GM18508 (cell line): ENCODE results near the gene PRLR.

Experiments used
- ATAC-seq: cut with Tn5 transposase; IDR thresholded peaks from one replicate; pipeline ENCODE4 v1.9.1; 2021; ENCODE audit warnings: moderate number of reproducible peaks; ENCODE audit not compliant: insufficient read depth, unreplicated experiment

Gene PRLR

DNA sequence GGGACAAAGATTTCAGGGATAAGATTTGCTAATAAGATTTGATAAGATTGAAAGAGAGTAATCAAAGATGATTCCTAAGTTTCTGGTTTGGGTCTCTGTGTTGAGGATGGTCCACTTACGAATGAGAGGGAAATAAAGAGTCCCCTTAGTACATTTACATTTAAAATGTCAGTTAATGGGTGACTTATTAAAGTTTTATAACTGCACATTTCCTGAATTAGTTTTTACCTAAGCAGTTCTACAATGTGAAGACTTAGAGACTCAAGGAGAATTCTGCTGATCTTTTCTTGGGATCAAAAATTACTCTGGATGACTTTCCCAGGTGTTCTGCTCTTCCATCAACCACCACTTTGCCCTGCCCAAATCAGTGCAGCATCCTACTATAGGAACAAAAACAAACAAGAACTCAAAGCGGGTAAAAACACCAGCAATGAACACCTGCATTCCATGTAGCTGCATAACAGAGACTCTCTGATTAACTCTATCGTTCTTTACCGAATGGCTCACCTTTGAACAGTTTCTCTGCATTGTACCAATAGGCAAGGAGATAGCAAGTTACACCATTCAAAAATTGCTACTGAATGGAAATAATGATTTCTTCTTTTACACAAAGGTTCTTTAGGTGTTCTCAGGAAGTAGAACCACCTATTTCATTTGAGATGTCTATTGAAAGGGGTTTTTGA, 65.3 kb downstream of the PRLR start:
- no peak for ATAC-seq

DNA sequence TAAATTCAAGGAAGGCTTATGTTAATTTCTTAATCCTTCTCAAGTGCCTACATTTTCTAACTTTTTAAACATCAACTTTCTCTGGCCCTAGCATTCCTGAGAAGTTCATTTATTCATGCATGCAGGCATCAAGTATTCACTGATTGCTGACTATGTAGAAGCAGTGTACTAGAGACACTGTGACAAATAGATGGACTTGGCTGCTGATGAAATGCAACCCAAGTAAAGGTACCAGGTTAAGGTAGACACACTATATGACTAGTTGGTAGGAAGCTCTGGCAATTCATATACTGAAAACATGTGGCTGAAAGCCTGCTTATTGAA, 66.6 kb downstream of the PRLR start:
- no peak for ATAC-seq

DNA sequence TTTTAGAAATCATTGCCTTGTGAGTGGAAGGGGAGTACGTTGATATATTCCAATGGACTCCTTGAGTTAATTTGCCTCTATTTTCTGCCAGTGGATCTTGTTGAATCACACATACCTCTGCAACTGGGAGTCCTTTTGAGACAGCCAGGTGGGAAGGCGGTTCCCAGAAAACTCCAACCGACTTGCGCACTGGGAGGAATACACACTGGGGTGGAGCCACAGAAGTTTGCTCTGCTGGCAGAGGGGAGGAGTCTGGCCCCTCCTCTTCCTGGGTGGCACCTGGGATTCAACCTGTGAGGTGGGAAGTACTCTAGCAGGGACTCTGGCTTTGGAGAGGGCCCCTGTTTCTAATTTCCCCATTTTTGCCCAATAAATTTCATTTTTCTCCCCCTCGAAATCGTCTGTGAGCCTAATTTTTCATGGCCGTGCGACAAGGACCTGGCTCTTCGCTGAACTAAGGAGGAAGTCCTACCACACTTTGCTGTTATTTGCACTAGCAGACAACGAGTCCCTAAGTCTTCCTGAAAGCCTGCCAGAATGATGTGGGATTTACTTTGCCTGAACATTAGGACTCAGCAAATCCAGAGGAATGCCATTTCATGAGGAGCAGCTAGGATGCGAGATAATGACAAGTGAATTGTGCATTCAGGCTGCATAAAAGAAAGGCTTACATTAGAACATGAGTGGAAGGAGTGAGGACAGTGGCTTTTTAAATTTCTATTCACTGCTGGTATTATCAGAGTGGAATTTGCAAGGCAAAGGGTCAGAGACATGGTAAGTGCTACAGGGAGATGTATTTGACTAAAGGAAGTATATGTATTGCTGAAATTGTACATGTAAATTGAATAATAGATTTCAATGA, 67.2 kb downstream of the PRLR start:
- ATAC-seq, result no peak

DNA sequence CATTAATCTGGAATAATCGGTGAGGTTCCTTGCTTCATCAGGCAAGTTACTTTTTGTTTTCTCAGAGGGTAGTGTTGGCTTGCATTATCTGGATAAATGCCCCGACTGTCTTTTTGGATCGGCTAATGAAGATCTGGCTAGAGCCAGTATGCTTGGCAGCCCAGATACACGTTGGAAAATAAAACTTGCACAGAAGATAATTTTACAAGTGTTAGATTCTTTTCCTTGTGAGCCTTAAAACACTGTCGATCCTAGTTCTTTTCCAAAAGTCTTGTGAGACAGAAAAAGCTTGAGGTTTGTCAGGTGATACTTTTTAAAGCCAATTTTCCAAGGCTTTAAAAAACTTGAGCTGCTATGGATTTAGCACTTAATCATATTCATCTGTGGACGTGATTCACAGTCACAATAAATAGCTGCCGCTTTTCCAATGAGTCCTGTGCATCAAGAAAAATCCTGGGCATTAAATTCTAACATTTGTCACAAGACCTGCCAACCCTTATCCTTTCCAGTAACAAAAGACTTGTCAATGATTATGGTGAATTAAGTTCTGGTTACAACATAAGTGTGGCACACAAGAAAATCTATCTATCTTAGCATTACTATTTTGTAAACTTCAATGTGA, 68.5 kb downstream of the PRLR start:
- ATAC-seq, result no peak

DNA sequence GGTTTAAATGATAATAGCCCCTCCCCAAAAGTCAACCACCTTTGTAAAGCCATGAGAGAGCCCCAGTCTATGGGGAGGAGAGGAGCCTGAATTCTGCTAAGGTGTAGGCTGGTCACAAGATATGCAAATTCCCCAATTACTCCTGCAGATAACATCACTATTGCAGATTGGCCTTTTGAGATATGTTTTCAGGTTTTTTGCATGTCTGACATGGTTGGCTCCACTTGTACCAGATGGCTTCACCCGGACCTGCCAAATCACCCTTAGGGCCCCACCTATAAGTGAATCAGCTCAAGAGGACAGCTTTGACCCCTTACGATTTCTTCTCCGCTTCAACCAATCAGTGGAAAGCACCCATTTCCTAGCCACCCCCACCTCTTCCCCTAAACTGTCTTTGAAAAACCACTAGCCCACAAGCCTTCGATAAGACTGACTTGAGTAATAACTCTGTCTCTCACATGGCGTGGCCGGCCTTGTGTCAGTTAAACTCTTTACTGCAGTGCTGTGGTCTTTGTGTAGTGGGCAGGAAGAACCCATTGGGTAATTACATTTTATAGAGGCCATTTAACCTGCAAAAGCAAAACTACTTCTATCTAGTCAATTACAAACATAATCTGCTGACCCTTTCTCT, 69.7 kb downstream of the PRLR start:
- ATAC-seq, result no peak

DNA sequence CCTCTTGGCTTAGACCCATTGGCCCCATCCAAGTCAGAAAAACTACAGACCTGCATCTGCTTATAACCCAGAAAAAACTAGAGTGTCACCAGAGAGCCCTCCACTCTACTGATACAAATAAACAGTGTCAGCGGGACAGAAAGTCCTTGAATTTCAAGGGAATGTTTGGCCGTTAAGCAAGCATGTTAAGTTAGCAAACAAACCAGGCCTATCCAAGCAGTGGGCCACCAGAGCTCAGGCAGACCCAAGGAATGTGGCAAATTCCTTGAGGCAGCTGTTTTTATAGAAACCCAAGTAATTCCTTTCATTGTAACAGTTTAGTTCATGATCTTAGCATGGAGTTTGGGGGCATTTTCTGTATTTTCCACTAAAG, 70.9 kb downstream of the PRLR start:
- no peak for ATAC-seq

DNA sequence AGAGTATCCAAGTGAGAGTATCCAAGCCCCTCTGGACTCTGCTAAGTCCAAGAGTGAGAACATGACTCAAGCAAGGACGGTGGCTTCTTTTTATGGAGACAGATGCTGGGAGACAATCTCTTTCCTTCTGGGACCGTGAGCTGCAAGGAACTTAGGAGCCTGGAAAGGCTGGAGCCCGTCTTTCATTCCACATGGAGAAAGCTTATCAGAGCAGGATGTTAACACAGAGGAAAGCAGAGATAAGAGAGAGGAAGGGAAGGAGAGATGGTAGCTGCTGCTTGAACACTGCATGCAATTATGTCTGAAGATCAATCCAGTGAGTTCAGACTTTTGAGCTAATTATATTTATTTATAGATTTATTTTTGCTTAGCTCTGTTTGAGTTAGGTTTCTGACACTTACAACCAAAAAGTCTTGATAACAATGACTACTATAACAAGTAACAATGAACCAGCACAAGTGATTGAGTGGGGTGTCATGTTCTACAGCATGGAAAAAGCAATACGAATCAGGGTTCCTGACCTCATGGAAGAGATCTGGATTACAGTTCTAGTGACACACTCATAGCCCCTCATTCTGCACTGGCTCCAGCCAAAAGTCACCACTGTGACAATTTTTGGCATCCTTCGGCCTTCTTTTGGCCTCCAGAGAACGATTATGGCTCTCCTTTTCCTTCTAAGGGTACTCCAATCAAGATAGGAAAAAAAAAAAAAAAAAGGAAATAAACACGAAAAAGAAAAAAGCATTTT, 71.5 kb downstream of the PRLR start:
- no peak for ATAC-seq

DNA sequence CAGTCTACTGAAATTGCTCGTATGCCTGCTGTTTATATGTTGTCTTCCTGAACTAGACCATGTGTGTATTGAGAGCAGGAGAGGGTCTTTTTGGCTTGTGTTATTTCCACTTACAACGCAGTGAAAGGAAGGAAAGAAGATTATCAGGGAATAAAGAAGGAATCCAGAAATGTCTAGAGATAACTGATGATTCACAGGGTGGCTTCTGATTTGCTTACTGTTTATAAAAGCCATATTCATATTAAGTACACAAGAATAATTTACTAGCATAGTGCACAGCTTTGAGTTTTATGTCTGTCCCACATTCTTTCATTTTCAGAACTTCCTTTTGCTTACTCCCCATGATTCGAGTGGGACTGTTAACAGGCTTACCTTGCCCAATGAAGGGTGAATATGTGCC, 72.1 kb downstream of the PRLR start:
- ATAC-seq, result no peak

DNA sequence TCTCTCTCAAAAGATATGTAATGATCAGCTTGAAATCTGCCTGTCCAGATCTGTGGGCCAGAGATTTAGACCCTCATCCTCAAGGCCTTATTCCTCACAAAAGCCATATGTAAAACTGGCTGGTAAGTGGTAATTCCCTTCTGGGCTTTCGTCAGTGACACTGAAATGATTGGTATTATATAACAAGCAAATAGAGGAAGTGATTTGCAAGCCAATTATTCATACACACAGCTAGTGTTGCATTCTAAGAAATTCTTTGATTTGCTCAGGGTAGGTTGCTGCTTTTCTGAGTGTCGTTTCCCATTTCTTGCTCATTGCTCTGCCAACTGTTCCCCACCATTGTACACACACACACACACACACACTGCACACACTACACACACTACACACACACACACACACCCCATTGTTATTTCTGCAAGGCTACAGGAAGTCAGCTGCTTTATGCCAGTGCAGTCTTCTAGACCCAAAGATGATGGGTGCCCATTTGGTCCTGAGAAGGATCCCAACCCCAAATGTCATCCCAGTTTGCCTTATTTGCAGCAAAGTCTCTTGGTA, 76.8 kb downstream of the PRLR start:
- ATAC-seq, result no peak

DNA sequence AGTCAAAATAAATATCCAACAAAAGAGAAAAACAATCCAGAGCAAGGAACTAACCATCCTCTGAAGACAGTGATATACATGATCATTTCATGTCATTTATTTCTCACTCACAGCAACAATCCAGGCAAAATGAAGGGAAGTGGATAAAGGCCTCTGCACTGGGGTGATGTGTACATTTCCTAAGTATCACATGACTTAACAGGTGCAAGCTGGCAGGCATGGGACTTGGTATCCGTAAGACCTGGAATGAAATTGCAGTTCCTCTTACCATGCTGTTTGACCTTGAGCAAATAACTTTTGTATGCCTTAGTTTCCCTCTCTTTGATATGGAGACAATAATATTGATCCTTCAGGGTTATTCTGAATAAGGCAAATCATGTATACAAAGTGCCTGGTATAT, 77.6 kb downstream of the PRLR start:
- no peak for ATAC-seq

DNA sequence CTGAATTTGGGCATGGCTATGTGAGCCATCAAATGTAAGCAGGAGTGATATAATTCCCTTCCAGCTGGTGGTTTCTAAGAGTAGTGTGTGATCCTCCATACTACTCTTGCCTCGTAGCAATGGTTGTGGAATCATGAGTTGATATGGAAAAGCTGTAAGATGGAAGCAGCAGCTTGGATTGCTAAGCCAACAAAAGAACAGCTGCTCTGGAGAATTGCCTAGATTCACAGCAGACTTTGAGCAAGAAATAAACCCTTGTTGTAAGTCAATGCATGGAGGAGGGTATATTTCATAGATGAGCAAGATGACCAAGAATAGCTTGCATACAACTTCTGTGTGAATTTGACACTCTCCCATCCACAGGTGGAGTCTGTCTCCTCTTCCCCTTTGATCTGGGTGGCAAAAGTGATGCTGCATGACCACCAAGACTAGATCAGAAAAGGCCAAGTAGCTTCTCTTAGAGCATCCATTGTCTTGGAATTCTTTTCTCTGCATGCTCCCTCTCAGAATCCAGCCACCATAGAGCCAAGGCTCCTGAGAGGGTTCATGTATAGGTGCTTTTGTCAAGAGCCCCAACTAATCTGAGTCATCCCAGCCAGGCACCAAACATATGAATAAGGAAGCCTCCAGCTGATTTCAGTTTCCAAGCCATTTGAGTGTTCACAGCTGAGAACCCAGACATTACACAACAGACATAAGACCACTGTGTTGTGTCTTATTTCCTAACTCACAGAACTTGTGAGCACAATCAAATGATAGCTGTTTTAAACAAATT, 79.0 kb downstream of the PRLR start:
- no peak for ATAC-seq

DNA sequence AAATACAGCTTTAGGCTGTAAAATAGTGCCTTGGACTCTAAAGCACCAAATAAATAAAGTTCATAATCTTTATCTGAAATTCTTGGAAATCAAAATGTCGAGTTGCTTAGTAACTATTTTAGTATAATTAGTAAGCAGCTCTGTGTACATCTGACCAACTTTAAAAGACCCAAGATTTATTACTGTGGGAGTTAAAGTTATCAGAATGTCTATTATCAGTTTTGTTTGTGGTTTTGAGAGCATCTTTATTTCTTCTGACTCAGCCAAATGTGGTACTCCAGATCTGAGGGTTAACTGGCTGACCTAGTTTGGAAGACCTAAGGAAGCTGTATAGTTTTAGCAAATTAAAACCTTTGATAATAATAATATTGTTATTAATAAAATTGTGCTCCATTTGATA, 81.2 kb downstream of the PRLR start:
- ATAC-seq, result no peak

DNA sequence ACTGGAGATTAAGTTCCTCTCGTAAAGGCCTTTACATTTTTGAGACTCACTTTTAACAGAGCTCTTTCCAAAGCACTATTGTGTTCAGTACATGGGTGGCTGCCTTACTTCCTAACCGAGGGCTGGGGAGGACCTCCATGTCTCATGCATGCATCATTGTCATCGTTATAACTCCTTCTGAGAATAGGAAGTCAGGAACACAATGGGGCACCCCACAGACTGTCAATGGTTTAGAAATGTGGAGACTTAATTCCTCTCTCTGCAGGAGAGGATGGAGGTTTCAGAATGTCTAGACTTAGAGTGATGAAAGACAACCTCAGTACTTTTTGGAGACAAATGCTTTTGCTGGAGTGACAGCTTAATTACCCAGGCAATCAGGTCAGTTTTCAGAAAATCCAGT, 83.9 kb downstream of the PRLR start:
- ATAC-seq, result no peak

DNA sequence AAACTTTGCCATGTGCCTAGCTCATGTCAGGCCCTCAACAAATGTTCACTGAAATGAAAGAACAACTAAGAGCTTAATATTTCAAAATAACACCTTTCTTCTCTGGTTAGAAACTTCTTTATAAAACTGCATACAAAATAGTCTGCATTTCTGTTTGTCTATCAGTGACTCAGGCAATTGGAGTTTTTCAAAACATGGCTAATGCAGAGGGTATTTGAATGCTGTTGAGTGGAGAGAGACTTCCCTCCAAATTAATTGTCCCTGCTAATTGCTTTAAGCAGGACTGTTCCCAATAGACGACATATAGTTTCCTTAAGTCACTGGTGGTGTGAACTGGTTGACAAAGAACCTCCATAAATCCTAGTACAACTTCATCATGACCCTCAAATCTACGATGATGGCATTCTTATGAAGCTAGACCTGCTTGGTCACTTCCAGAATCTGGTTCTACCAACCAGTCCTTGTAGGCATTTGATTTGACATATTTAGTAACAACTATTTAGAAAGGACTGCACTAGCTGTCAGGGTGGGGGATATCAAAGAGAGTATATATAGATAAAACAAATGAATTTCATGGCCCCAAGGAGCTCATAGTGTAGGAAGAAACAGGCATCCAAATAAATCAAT, 84.5 kb downstream of the PRLR start:
- ATAC-seq, result no peak

DNA sequence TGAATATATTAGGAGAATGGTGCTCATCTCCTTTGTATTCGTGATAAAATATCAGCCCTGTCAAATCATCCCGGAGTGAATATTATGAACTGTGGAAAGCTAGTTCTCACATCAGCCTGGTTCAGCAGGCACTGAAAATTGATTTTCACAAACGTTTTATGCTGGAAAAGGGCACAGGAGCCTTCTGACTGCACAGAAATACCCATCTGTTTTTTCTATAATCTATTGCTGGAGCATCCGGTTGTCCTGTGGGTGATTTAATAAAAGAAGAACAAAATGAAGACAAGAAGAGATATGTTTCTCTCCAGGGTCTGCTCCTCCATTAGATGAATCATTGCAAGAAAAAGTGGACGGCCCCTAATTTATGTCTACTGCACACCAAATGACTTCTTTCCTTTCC, 85.3 kb downstream of the PRLR start:
- no peak for ATAC-seq

DNA sequence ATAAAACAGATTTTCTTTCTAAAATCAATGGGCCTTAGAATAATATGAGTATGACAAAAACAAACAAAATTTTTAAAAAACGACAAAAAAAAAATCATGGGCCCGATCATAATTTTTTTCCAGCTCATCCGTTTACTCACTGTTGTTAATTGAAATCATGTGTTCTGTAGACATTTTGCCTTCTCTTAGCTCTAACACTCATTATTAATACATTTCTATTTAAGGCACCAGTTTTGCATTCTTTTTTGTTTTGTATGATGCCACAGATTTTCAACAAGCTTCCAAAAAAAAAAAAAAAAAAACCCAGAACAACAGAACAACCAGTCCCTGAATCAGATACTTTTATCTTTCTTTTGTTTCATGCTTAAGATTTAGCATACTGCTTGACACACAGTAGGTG, 86.4 kb downstream of the PRLR start:
- no peak for ATAC-seq

DNA sequence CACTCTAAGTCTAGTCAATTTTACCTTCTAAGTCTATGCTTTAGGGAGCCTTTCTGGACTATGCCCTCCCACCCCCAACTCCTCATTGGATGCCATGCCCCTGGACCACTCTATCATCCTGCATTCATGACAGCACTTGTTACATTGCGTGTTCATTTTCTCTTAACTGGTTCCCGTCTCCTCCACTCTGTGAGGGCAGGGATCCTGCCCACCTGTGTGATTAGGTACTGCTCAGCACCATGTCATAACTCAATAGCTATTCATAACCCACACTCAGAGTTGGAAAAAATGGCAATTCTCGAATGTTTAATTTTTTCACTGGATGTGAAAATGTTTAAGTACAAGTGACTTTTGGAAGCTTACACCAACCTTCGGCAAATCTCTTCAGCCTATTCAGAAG, 88.5 kb downstream of the PRLR start:
- ATAC-seq, result no peak

DNA sequence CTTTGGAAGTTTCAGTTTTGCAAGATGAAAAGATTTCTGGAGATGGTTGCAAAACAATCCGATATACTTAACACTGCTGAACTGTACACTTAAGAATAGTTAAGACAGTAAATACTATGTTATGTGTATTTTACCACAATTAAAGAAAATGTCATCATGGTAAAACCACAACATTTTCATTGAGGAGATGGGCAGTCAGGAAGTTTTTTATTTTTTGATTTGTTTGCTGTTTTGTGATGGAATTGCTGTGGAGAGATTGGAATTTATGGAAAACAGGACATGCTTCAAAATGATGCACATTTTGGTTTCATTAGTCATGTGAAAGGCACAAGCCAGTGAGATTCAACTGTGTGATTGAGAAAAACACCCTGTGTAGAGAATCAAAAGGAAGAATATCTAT, 92.1 kb downstream of the PRLR start:
- ATAC-seq, result no peak

DNA sequence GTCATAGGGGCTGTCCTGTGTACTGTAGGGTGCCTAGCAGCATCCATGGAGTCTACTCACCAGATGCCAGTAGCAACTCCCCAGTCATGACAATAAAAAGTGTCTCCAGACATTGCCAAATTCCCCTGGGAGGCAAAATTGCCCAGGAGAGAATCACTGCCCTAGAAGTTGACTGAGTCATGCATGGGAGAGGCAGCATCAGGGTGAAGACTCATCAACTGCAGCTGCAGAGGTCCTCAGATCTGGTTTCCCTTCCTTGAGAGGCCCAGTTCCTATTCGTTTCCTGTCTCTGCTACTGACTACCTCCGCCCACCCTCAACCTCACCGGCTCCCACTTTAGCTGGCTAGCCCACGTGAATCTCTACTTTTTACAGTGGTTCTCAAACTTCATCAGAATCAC, 93.9 kb downstream of the PRLR start:
- no peak for ATAC-seq
